NAMALWA (cell line): ENCODE data around the gene SH2D1B.

Experiments
- DNase-seq: peaks from one replicate; pipeline ENCODE4 v3.0.0-alpha.2; 2015; ENCODE audit warnings: low spot score

Gene SH2D1B

DNA sequence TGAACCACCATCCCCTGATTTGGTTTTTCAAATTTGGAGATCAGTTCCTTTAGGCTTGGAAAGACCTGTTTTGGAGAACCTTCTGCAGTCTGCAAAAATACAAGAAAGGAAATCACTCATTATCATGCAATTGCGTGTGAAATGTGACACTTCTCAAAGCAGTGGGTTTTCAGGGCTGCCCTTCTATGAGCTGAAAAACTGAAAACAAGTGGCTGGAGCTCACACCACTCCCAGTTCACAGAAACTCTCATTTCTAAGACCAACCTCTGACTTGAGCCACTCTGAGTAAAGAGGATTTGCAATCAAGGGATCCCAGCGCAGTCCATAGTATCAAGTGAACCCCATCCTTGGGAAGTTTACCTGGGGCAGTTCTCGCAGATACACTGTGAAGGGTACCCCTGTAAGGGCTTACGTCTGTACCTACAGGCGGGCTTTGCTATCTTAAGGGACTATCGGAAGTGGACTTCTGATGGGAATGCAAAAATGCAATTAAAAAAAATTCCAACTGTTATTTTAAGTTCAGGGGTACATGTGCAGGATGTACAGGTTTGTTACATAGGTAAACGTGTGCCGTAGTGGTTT lies 12.8 kb downstream of the SH2D1B start:
- DNase-seq = no peak

DNA sequence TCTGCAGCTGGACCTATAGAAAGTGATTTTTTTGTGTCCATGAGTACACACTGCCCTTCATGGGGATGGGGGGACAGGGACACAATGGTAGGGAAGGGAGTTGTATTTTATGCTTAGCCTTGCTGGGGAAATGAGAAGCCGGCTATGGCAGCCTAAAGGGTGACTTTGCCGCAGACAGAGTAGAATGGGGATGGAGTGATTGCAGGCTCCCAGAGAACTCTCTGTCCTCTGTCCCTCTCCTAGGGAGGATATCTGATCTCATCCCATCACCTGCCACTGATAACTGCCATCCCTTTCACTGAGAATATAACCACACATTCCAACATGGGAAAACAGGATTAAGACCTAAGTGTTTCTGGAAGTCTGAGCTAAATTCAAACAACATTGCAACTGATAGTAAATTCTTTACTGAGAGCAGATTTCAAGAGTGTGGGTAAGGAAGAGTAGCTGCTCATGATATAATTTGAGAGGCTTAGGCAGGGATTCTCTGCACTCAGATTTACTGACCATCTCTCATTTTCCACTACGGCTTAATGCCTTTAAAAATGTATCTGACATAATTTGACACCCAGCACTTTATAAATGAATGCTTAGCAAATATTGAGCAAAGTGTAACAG lies 13.9 kb downstream of the SH2D1B start:
- no peak for DNase-seq

DNA sequence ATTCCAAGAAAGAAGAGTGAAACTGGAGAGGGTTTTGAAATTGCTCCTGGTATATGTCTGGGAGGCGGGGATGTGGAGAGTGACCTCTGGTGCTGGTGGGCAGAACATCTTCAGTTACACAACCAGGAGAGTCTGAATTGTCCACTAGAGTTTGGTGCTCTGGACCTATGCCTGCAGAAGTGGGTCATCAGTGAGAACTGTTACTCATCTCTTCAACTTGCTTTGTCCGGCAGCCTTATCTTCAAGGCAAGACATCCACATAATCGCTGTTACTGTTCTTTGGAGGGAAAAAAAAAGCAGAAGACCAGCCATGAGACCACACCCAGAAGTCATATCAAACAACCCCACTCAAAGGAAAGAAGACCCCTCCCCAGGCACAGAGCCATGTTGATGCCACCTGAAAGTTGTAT lies 14.9 kb downstream of the SH2D1B start:
- DNase-seq = no peak

DNA sequence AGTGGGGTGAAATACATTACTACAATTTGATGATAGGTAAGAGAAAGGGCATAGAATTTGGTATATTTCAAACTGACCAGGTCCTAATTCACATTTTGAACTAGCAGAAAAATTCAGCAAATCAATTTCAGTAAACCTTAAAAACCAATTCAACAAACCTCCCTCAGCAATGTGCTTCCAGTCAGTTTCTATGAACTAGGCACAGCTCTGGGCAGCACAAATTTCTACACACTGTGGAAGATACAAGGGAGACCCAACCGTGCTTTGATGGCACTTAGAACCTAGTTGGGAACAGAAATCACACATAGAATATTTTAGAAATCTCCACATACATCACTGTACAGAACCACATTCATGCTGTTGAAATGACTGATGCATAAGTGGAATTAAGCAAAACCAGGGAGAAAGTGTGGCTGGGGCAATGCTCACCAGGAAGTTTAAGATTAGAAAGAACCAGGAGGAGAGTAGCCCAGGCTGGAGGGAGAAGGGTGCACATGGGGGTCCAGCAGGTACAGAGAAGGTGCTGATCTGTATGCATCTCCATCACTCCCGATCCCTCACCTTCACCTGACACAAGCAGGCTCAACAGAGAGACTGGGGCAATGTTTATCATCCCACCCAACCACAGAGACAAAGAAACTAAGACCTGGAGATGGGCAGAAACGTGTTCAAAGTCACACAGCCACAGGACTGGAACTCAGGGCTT lies 15.6 kb downstream of the SH2D1B start:
- no peak for DNase-seq

DNA sequence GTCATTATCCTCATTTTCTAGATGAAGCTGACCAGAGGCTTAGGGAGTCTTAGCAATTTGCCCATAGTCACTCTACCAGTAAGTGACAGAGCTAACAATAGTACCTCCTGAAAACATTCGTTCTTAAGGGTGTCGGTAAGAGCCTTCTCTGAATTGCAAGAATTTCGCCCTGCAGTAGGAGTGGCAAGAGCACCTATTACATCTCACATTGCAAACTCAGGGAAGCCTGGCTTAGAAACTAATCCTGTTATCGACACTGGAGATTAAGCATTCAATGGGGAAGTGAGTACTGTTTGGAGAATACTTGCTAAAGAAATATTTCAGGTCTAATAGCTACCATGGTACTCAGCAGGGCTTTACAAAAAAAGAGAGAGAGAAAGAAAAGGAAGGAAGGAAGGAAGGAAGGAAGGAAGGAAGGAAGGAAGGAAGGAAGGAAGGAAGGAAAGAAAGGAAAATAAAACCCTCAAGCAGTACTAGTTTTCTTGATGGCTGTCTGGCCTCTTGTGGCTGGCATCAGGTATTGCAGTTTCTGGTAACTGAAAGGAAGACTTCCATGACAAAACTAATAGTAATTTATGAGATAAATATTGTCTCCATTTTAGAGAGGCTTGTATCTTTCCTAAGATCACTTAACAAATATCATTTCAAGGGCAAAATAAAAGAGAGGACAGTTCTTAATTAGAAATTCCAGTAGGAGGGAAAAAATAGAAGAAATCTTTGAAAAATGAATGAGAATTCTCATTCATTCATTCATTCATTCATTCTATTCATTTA lies 20.0 kb downstream of the SH2D1B start:
- DNase-seq = peak; percentile 64

DNA sequence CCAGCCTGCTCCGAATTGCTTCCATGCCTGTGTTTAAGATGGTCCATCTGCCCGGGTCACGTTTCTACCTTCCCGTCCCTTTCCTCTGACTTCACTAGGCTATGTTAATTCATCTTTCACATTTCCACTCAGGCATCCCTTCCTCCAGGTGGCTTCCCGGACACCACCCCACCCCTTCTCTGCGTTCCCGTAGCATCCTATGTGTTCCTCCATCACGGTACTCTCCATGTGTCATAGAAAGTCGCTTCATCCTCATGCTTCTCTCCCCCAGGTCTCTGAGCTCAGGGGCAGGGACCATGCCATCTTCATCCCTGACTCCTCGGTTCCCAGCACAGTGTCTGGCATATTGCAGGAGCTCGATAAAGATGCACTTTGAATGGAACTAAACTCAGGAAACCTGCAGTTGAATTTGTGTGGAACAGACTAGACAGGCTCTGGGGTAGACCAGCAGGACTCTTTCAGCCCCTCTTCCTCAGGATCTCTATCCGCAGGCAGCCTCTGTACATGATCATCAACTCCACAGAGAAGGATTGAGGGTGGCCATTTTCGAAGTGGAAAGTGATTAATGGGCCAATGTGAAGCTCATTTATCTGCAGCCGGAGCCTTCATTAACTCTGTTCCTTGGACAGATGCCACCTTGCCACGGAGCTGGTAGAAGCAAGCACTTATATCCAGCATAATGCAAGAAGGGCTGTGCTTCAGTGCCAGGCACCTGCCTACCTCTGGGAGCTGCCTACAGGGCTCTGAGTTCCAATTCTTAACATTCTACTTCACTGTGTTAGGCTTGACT lies 21.3 kb downstream of the SH2D1B start:
- no peak for DNase-seq

DNA sequence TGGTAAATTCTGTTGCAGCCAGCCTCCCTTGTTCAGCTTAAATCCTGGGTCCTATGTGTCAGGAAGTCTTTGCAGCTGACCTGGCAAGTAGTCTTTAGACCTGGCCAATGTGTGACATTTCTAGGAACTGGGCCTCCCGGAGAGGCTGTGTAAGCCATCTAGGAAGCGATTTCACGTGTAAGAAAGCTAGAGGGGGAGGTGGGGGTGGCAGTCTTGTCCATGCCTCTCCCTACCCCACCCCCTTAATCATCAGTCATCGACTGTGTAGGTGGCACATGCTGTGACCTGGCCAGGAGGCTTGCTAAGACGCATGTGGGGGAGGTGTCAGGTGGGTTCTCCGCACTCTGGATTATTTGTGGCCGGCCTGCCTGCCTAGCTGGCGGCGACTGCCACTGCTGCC lies 22.0 kb downstream of the SH2D1B start:
- no peak for DNase-seq

DNA sequence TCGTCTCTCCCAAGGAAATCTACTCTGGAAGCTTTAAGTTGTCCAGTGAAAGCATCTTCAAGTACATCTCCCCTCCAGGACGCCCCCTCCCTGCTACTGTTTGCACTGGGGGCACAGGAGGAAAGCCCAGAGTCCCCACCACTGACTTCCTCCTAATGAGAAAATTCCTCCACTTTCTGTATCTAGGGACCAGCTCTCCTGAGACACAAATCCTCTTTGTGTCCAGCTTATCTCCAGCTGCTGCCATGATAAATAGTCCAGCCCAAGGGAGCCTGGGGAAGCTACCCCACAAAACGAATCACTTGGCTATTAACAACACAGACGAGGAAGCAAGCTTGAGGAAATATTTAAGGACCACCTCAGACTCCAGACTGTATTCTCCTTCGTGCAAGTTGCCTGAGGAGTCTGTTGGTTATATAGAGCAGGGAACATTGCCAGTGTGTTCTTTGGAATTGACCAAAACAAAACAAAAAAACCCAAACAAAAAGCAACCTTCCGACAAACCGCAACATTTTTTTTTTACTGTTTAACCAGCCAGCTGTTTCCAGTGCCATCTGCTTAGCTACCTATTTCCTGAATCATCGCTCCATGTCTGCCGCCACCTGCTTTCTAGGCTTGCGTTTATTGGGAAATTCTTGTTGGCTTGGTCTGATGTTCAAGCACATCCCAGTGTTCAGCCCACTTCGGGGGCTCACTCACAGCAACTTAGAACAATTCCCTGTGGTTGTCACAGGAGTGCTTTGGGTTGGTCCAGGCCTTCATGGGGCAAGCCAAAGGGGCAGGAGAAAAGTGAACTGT lies 22.7 kb downstream of the SH2D1B start:
- peak; percentile 15 for DNase-seq

- DNase-seq = no peak
These were observed 23.3 kb downstream of the SH2D1B start for GRCh38 chr1:162388615-162389014.

- DNase-seq = no peak
These were observed 23.8 kb downstream of the SH2D1B start for GRCh38 chr1:162388083-162388594.

GRCh38 chr1:162387226-162388082 lies 24.5 kb downstream of the SH2D1B start:
- no peak for DNase-seq

DNA sequence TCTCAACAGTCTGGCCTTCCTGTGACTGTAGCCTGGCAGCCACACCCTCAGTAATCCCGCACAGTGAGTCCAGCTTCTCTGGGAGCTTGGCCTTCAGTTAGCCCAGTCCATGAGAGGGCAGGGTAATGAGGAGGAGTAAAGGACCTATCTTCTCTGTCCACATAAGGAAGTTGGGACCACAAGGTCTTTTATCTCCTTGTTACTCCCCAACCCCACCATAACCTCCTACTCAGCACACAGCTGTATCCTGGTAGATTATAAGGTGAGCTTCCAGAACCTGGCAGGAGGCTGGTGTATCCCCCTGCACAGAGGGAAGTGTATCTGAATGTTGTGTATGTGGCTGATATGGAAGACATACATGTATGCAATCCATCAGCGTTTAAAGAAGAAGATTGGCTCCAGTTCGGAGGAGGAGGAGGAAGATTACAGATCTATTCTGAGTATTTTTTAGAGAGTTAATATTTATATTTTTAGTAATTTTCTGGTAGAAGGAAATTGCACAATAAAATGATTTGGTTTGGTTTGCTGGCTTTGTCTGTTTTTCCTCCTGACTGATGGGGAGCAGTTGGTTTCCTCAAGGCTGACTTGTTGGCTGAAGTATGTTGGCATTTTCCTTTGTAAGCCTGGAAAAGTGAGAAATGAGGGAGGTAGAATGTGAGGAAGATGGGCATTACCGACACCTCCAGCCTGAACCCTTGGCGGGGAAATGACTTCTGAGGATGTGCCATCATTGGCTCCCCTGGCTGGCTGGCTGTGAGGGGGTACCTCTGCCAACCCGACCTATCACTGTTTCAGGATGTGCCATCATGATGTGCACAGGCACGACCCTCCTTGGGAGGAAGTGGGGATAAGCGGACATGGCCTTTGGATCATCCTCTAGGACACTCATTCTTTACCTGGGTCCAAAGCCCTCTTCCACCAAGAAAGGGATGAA lies 25.4 kb downstream of the SH2D1B start:
- DNase-seq = no peak

- no peak for DNase-seq
These were observed 26.2 kb downstream of the SH2D1B start for GRCh38 chr1:162385702-162386101.

- DNase-seq = no peak
These were observed 26.7 kb downstream of the SH2D1B start for GRCh38 chr1:162385280-162385623.

DNA sequence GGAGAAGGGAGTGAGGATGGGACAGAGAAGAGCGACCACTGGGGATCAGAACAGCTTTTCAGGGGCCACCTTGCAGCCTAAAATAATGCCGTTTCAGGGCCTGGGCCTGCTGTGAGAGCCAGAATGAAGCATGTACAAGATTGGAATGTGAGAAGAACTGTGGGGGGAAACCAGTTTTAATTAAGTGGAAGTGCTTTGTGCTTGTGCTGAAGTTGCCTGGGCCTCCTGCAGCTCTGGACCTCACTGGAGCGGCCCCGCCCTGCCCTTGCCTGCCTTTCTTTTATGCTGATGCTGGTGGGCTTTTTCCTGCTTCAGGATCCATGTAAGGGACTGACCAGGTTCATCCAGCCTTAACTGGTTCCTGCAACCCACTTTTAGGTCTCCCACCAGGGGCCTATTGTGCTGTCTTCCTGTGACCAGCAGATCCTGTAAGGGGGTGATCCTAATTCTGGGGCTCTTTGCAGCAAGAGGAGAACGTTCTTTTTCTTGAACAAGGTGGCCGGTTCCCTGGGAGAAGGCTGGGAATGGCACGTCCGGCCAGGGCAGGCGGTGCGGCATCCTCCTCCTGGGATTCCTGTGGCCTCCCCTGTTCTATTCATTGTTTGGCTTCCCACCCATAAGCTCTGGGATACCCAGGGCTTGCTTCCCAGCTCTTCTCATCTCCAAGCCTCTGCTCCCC lies 27.2 kb downstream of the SH2D1B start:
- DNase-seq = no peak

DNA sequence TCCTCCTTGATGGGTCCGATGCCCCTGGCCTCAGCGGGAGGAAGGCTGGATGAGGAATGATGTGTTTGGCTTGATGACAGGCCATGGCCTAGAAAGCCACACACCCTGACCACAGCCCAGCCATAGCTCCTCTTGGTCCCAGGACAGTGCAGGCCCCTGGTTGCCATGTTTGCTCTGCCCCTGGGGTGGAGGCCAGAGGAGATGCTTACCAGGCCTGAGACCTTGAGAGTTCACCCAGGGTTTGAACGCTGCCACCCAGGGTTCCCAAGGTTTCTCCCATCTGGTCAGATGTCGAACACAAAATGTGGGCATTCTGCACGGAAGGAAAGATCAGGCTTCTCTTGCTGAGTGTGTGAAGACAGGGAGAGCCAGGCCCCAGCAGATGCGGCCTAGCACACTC lies 27.8 kb downstream of the SH2D1B start:
- no peak for DNase-seq

- DNase-seq = no peak
These were observed 28.4 kb downstream of the SH2D1B start for GRCh38 chr1:162383516-162383915.

GRCh38 chr1:162383091-162383490 lies 28.8 kb downstream of the SH2D1B start:
- DNase-seq = no peak
